GM18499 (cell line): ENCODE results near the gene PDRG1.
"Not testable (repeated sequence)": the region's sequence is repeated elsewhere in the genome, so short reads cannot be mapped to it uniquely, and the experiment has no call there.

ENCODE experiments used
- ATAC-seq: cut with Tn5 transposase; IDR thresholded peaks from one replicate; pipeline ENCODE4 v1.9.1; 2021; ENCODE audit warnings: moderate number of reproducible peaks; ENCODE audit not compliant: insufficient read depth, unreplicated experiment

Gene PDRG1

GRCh38 chr20:31929631-31930030 is 22.2 kb downstream of the PDRG1 start:
- ATAC-seq, result not testable (repeated sequence)

GRCh38 chr20:31927627-31928159 is 24.2 kb downstream of the PDRG1 start:
- no peak for ATAC-seq

- no peak for ATAC-seq
Measured at GRCh38 chr20:31926493-31926892, 25.4 kb downstream of the PDRG1 start.

- no peak for ATAC-seq
Measured at GRCh38 chr20:31925631-31926030, 26.2 kb downstream of the PDRG1 start.

- no peak for ATAC-seq
Measured at GRCh38 chr20:31924561-31924960, 27.3 kb downstream of the PDRG1 start.

GRCh38 chr20:31923388-31924331 is 28.2 kb downstream of the PDRG1 start:
- ATAC-seq, result no peak

- ATAC-seq, result no peak
Measured at GRCh38 chr20:31922588-31922987, 29.3 kb downstream of the PDRG1 start.

- no peak for ATAC-seq
Measured at GRCh38 chr20:31922181-31922580, 29.7 kb downstream of the PDRG1 start.

GRCh38 chr20:31921480-31921879 is 30.4 kb downstream of the PDRG1 start:
- ATAC-seq, result not testable (repeated sequence)

- no peak for ATAC-seq
Measured at GRCh38 chr20:31920275-31920855, 31.5 kb downstream of the PDRG1 start.

- ATAC-seq, result no peak
Measured at GRCh38 chr20:31919410-31920155, 32.3 kb downstream of the PDRG1 start.

- ATAC-seq, result no peak
Measured at GRCh38 chr20:31918466-31919105, 33.3 kb downstream of the PDRG1 start.

GRCh38 chr20:31917962-31918412 is 33.9 kb downstream of the PDRG1 start:
- ATAC-seq, result not testable (repeated sequence)

GRCh38 chr20:31916708-31917107 is 35.1 kb downstream of the PDRG1 start:
- ATAC-seq, result no peak

GRCh38 chr20:31915491-31916280 is 36.2 kb downstream of the PDRG1 start:
- ATAC-seq, result no peak

- no peak for ATAC-seq
Measured at GRCh38 chr20:31914170-31914569, 37.7 kb downstream of the PDRG1 start.

GRCh38 chr20:31913431-31914157 is 38.3 kb downstream of the PDRG1 start:
- ATAC-seq, result no peak

GRCh38 chr20:31910071-31910803 is 41.6 kb downstream of the PDRG1 start:
- ATAC-seq, result no peak
